NCI-H526 treated with DMSO at 0.1 percent for 48 hours (cell line): ENCODE measurements around the gene CPEB2.

Experiments
- DNase-seq: peaks from one replicate; lab custom pipeline; 2025; lab: John Stamatoyannopoulos, UW

Gene CPEB2

DNA sequence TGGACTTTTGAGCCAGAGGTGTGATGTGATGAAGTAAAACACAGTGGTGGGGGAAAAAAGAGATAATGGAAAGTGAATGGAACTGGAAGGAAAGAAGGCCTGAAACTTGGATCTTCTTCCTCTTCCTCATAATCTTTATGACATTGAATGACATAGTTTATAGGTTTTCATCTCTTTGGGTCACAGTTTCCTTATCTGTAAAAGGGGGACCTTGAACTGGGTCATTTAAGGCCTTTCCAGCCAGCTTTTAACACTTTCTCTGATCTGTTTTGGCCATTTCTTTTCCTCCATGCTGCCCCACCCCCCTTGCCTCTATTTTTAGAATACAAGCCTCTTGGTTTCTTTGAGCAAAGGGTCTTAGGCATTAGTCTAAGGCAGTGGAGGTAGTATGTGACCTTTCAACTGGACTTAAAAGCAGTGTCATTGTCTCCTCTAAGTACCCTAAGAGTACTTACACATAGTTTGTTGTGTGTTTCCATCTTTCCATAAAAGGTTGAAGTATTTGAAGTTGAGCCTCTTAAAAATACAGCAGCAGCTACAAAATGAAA lies 7.8 kb downstream of the CPEB2 start:
- DNase-seq: no peak

DNA sequence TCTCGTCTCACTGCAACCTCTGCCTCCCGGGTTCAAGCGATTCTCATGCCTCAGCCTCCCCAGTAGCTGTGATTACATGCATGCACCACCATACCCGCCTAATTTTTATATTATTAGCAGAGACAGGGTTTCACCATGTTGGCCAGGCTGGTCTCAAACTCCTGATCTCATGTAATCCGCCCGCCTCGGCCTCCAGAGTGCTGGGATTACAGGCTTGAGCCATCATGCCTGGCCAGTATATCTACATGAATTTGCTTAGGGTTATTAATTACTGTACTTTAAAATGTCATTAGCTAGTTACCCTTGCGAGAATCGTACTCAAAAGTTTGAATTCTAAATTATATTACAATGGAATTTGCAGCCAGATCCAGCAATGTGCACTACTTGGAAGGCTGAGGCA lies 8.9 kb downstream of the CPEB2 start:
- no peak for DNase-seq

DNA sequence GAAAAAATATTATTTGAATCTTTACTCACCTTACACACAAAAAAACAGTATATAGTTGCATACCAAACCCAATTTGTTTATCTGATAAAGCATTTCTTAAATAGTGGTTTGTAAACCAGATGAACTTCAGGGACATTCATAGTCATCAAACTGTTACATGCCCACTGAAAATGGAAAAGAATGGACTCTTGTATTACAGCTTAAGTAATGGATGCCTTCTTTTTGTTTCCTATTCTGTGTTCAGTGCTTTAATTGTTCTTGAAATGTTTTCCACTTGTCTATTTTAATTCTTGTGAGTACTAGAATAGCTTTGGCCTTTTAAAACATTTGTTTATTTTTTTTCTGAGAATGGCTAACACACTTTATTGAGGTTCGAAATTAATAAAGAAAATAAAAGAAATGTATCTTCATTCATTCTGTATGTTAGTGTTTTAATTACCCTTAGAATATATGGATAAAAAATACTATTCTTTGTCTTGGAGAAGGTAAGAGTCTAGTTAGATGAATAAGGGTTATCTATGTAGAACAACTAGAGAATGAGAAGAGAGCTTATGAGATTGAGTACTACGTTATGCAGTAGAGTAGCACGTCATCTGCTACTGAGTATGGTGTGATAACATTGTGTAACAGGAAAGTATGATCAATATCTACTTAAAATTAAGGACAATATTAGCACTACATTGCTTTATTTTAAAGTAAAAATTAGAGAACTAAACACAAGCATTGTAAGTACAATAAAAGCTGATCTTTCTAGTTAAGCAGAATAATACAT lies 9.9 kb downstream of the CPEB2 start:
- DNase-seq: no peak

DNA sequence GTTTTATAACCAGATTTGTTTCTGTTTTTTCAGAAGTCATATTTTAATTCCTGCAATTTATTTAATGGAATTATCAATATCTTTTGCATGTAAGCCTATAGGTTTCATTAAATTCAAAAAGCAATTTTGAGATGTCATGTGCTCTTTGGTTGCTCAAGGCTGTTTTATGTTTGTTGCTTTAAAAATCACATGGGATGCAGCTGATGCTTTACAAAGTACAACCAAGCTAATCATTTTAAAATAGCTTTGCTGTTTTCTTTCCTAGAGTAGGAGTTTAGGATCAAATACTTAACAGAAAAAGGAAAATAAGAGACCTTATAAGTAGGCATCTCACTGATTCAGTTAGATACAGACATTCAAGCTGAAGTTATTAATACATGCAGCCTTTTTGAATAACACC lies 11.3 kb downstream of the CPEB2 start:
- no peak for DNase-seq

DNA sequence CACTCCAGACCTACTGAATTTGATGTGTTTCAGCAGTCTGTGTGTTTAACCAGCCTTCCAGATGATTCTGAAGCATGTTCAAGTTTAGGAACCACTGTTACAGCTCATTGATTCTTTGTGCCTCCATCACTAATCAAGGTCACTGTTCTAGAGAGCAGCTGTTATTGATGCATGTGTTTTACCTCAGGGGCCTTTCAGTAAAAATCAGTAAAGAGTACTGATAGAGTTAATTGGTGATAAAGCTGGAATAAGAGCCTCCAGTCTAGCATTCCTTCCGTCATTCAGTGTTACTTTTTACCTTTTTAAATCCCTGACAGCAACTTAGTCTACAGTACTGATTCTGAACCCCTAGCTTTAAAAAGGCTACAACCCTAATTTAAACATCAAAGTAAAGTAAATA lies 12.9 kb downstream of the CPEB2 start:
- no peak for DNase-seq

DNA sequence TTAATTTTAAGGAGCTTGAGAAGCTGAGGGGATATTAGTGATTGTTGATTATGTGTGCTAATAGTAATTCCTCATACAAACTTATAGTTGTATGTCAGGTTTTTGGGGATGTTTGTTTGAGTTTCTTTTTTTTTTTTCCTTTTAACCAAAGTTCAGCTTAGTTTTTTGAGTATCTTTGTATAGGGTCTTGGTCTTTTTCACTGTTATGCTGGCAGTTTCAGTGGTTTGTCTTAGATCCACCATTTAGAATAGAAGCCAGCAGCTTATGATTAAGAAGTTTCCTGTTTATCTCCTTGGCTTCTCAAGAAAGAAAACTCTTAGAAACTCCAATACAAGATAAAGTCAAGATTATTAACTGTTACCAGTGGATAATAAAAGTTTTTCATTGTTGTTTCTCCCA lies 16.1 kb downstream of the CPEB2 start:
- no peak for DNase-seq

DNA sequence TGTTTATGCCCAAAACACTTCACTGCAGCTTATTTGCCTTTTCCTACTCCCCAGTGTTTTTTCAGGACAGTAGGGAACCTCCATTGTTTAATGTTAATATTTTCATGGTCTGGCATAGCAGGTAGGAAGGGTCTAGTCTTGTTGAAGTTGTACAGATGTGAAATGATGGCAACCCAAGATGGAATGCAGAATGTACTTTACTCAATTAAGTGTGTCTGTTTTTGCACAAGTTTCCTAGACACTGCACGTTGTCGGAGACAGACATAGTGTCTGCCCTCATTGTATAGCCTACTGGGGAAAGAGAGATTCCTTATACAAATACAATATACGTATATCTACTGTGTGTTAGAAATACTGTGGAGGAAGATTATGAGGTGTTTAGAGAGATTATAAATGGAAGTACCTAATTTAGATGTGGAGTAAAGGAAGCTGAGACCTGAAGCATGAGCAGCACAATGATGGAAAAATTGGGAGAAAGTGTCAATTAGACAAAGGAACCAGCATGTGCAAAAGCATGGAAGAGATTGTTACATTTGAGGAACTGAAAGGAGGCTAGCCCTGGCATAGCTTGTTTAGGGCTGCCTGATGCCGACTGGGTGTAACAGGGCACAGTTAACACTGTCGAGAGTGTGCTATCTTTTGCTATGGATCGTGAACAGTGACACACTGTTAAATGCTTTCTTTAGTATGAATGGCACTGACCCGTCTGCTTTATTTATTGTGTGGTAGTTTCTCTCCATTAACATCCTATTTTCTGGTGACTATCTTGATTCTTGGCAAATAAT lies 18.4 kb downstream of the CPEB2 start:
- no peak for DNase-seq

DNA sequence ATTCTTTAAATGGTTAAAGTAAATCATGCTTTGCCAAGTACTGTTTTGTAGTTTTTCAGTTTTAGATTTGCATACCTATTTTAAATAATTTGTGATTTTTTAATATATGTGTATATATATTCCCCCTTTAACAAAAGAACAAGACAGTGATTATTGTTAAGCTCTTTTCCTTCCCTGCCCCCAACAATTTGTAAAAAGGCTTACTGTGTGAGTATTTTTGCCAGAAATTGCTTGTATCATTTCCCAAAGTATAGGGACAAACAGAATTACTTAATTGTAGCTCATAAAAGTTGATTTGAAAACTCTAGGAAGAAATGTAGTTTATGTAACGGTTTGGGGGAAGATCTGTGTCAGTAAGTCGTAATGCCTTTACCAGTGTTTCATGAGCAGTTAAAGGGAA lies 19.0 kb downstream of the CPEB2 start:
- no peak for DNase-seq

DNA sequence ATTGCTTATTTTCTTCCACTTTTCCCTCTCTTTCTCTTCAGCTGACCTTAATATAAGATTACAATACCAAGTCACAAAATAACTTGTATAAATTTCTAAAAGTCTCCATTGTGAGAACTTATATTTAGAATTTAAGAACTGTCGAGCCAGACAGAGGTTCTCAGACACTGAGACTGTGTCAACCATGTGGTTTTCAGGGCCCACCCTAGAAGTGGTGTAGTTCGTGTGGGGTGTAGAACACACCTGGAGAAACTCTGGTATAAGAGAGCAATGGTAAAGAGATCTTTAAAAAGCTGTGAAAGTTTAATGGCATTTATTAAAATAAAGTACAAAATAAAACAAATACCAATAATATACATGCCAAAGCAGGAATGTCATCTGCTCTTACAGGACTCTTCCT lies 19.7 kb downstream of the CPEB2 start:
- no peak for DNase-seq

DNA sequence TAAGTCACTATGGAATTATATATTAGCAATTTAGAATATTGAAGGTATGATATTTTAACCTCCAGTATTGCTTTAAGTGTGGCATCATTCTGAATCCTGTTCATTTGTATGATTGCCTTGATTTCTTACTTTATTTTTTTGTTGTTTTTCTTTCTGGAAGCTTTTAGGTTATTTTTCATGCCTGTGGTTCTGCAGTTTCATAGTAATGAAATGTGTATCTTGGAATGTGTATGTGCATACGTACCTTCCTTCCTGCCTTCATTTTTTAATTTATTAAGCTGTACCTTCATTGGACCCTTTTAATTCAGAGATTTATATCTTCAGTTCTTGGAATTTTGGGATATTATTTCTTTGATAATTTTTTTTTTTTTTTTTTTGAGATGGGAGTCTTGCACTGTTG lies 22.1 kb downstream of the CPEB2 start:
- DNase-seq: no peak

DNA sequence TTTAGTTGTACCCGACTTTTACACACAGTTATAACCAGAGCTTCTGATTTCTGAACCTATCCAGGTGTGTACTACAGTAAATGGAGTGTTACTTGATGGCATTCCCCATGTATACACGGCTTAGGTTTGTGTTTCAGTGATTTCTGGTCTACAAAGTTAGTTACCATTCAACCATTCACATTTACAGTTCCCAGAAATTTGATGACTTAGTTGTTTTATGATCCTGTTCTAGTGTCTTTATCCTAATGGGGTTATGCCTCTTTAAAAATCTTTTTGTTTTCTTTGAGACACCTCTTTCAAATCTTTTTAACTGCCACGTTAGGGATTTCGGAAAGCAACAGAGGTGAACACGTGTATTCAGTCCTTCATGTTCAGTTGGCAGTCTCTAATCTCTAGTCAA lies 23.4 kb downstream of the CPEB2 start:
- no peak for DNase-seq

DNA sequence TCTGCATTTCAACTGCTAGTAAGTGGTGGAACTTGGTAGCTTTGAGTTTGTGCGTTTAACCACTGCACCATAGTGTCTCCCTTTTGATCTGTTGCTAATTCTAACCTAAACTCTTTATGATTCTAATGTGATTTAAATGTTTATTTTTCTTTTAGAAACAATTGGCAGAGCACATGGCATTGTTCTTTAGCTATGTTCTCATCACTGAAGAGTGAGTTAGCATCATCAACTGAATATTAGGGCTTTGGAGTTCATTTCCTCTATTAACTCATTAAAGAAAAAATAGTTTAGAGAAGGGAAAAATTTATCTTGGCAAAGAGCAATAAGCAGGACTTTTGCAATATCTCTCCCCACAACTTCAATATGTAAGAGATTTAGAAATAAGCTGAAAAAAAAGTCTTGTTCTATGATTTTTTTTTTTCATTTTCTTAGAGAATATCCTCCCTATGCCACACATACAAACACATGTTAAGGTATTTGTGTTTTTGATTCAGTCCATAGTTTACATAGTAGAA lies 25.7 kb downstream of the CPEB2 start:
- DNase-seq: no peak

DNA sequence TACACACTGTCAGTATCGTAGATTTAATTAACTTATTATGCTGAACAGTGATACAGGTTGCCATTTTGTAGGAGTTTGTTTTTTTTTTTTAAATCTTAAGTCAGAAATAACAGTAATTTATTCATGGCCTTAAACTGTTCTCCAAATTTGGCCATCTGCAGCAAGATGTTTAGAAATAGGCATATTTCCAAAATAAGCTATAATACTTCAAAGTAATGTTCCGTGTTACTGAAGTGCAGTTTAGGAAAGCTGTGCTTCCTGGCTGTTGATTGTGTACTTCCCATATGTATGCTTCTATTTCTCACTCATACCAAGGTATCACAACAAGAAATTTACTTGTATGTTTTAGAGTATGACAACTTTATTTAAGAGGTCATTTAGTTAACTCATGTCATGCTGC lies 28.9 kb downstream of the CPEB2 start:
- no peak for DNase-seq

DNA sequence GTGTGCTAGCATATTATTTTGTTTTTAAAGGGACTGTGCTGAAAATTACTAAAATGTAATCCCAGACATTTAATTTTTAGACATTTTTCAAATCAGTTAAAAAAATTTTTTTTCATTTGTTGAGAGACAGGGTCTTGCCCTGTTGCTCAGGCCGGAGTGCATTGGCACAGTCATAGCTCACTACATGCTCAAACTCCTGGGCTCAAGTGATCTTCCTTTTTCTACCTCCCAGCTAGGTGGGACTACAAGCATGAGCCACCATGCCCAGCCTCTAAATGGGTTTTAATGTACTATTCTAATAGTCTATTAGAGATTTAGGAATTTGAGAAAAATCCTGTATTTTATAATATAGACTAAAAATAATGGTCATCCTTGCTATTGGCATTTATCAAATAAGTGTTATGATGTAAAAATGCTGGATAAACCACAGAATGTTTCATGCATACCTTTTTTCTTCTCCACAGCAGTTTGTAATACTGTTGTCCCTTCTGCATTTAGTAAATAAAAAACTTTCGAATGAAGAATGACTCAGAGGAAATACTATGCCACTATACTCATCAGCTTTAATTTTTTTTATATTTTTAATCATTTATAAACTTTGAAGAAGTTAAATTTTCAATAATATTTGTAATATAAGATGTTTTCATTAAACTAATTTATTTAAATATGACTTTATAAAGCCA lies 29.9 kb downstream of the CPEB2 start:
- DNase-seq: no peak

DNA sequence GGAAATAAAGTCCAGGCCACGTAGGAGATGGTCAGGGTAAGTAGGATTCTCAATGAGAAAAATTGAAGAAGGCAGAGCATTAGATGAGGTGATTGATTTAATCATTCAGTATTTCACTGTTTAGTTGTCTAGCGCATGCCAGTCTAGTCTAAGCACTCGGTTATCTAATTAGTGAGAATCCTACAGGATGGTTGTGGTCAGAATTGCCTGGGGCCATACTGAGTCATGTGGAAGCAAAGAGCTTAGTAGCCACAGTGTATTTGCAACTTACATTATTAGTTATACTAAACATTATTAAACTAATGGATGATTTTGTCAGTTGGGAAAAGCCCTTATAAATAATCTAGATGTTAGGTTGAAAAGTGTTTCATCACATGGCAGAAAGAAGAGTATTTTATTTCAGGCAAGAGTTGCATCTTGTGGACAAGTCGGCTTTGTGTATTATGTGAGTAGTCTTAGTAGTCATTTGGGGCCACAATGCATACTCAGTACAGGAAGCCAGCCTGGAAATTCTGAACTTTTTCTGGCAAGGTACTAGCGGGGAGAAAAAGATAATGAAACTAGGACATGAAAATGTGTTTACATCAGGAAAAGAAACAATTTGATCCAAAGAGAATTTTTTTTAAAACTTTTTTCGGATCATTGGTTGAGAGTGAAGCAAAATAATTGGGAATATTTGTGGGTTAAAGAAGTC lies 31.9 kb downstream of the CPEB2 start:
- DNase-seq: no peak

DNA sequence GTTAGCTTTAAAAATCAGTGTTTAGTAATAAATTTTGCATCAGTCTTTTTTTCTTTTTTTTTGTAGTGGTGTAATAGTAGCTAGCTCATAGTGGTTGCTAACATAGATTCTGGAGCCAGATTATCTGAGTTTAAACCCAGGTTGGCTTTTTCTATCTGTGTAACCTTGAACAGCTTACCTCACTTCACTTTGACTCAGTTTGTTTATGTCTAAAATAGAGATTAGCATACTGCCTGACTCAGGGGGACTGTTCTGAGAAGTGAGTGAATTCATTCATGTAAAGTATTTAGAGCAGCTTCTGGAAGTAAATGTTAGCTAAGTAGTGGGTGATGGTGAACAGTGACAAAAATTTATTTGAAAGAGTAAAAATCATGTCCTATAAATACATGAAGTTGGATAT lies 32.9 kb downstream of the CPEB2 start:
- no peak for DNase-seq

DNA sequence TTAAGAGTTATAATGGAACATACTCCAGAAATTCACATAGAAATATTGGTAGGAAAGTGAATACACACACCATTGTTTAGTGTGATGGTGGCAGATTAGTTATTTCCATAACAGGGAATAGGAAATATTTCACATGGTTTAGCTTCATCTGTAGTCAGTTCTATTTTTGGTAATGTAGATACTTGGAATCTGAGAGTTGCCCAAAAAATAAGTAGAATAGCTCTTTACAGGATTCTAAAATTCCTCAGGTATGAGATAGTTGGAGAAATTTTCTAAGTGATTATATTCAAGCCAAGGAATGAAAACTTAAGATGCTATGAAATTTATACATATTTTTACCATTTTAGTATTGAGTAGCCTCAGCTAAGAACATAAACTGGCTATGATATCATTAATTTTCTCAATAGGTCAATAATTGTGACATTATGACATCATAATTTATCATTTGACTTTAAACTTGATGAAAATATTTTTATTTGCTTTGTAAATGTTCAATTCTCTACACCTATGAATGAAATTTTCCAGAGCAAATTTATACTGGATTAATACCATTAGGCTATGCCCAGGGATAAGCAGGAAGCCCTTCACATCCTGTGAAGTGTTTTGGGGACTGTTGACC lies 35.8 kb downstream of the CPEB2 start:
- no peak for DNase-seq

DNA sequence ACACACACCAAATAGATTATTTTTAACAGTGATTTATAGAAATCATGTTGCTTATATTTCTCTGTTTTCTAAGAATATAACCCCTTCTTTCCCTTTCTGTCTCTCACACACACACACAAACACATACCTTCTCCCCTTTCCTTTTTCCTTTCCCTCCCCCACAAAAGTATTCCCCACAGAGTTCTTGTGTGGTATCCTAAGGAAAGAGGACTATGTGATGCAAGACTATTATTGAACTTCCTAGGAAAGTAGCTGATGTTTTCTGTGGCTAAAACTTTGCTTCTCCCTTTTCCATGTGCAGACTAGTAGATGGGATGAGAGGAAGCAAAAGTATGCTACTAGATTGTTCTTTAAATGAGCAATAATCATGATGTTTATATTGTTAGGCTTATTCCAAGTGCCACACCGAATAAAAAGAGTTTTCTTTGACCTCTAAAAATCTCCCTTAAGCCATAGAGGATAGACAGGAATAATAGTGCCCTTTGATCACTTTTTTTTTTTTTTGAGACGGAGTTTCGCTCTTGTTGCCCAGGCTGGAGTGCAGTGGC lies 38.7 kb downstream of the CPEB2 start:
- DNase-seq: no peak

DNA sequence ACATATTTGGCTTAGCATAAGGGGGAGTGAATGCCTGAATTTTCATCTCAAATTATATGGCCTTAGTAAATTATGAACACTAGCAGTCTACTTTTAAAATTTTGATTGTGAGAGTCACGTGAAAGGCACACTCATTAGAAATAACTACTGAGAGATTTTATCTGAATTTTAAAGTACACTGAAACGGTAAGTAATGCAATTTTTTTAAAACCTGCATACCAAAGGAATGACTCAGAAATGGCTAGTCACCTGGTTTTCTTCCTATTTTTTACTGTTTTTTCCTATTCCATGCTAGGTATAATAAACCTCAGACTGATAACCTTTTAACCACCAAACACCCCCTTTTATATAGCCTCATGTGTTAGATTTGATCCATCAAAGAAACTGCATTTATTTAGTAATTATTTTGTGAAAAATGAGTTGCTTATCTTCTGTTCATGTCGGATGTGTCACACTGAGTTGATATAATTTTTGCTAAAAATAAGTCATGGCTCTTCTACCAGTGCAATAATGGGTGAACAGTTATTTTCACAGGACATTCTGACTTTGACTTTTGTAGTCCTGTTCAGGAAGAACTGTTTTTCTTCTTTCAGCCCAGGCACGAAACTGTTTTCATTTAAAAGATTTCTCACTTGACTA lies 40.4 kb downstream of the CPEB2 start:
- no peak for DNase-seq

DNA sequence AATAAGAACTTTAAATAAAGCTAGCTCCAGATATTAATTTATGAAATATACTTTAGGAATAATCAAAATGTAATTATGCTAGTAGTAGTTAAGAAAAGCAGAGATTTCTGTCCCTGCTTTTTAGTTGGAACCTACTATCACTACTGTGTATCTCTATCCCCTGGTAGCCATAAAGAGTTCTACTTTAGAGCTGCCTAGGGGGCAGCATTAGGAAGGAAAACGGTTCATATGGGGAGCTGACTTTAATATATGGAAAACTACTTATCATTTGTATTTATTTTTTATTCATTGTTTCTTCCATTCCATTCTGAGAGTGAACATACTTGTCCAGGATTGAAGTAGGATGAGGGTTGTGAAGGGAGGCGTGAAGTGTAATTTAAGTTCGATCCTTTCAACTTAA lies 40.9 kb downstream of the CPEB2 start:
- no peak for DNase-seq

DNA sequence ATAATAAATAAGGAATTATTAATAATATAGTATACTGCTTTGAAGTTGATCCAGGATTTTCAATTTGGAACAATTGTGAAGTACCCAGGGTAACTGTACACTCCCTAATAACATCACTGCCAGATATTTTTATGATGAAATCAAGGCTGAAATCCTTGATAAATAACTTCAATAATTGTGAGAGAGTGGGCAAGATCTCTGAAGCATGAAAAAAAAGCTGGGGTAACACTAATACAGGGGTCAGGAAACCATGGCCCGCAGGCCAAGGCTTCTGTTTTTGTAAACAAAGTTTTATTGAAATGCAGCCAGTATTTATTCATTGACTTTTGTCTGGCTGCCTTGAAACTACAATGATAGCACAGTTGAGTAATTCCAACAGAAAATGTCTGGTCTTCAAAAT lies 41.6 kb downstream of the CPEB2 start:
- DNase-seq: no peak
